HepG2 (cell line): ENCODE measurements around the gene PRDX2. TPM values are rescaled to one million over a fixed set of nuclear protein-coding genes. Genes with fewer than 3 reads are reported as not detected.
A peak's percentile ranks its signal among the peaks of the same experiment; 100 is the strongest.

Experiments used
- ATF4 ChIP-seq, 2 experiments: fragments of 450-650 bp in 1 of 2; sonication (generic) in 1 of 2; formaldehyde crosslinking; IDR thresholded peaks; 2 replicates each; pipeline versions ENCODE4 v1.5.0 to v1.8.0; 2020 to 2022; ENCODE audit warnings: mild to moderate bottlenecking in 1 of 2, missing genetic modification reagents in 1 of 2
- HMGXB4 ChIP-seq, 2 experiments: sonication (generic) in 1 of 2; formaldehyde crosslinking in 1 of 2; IDR thresholded peaks; 2 replicates each; pipeline versions ENCODE4 v1.4.0 to v1.6.1; 2018 to 2020; ENCODE audit warnings: missing genetic modification reagents in 2 of 2, borderline replicate concordance in 1 of 2, low read depth in 1 of 2, mild to moderate bottlenecking in 1 of 2, missing biosample characterization in 1 of 2
- KAT8 ChIP-seq: IDR thresholded peaks from 2 replicates; pipeline ENCODE4 v1.6.1; 2016; ENCODE audit warnings: missing genetic modification reagents, missing compliant biosample characterization
- MED1 ChIP-seq: sonication (generic); formaldehyde crosslinking; IDR thresholded peaks from 2 replicates; pipeline ENCODE4 v1.4.0; 2020; ENCODE audit warnings: missing genetic modification reagents
- SKIL ChIP-seq: sonication (generic); formaldehyde crosslinking; IDR thresholded peaks from 2 replicates; pipeline ENCODE4 v1.8.0; 2022; ENCODE audit warnings: missing genetic modification reagents, mild to moderate bottlenecking, moderate library complexity, borderline replicate concordance
- SP4 ChIP-seq: sonication (generic); formaldehyde crosslinking; IDR thresholded peaks from 2 replicates; pipeline ENCODE4 v1.8.1; 2023; ENCODE audit warnings: mild to moderate bottlenecking, missing genetic modification reagents
- THAP7 ChIP-seq: sonication (generic); formaldehyde crosslinking; IDR thresholded peaks from 2 replicates; pipeline ENCODE4 v1.8.1; 2023; ENCODE audit warnings: mild to moderate bottlenecking, missing genetic modification reagents
- ZBTB21 ChIP-seq: sonication (generic); formaldehyde crosslinking; IDR thresholded peaks from 2 replicates; pipeline ENCODE4 v1.4.0; 2020; ENCODE audit warnings: missing genetic modification reagents
- ZC3H13 ChIP-seq: sonication (generic); formaldehyde crosslinking; IDR thresholded peaks from 2 replicates; pipeline ENCODE4 v1.8.1; 2023; ENCODE audit warnings: mild to moderate bottlenecking, missing genetic modification reagents, moderate library complexity
- ZNF280B ChIP-seq: sonication (generic); formaldehyde crosslinking; IDR thresholded peaks from 2 replicates; pipeline ENCODE4 v1.5.0; 2020; ENCODE audit warnings: missing genetic modification reagents, mild to moderate bottlenecking, borderline replicate concordance
- ZNF281 ChIP-seq: sonication (generic); formaldehyde crosslinking; IDR thresholded peaks from 2 replicates; pipeline ENCODE4 v1.4.0; 2020; ENCODE audit warnings: missing genetic modification reagents, borderline replicate concordance
- ZNF75D ChIP-seq: sonication (generic); formaldehyde crosslinking; IDR thresholded peaks from 2 replicates; pipeline ENCODE4 v1.8.1; 2023; ENCODE audit warnings: missing genetic modification reagents, mild to moderate bottlenecking, borderline replicate concordance
- ZNF800 ChIP-seq: sonication (generic); formaldehyde crosslinking; IDR thresholded peaks from 2 replicates; pipeline ENCODE4 v1.4.0; 2020; ENCODE audit warnings: missing genetic modification reagents
- polyA plus RNA-seq, 8 experiments: library from polyadenylated mRNA; depleted of rRNA in 3 of 8; stranded (reverse) in 7 of 8; unstranded in 1 of 8; fragments of >200 nt; fragmentation: Illumina TruSeq in 4 of 8; extraction: Trizol in 4 of 8; gene quantifications; 2 replicates each; pipeline versions ENCODE4 v1.2.1 to v1.2.3, GENCODE V29; 2011 to 2016; ENCODE audit warnings: low read depth in 4 of 8, missing spikeins in 1 of 8, mixed read lengths in 1 of 8; ENCODE audit not compliant: insufficient read depth in 1 of 8
- total RNA-seq, 5 experiments: library from RNA; depleted of rRNA; stranded (reverse); fragments of >200 nt; fragmentation: Illumina TruSeq; extraction: Trizol; gene quantifications; 2 replicates each; pipeline ENCODE4 v1.2.3, GENCODE V29; 2016; ENCODE audit warnings: low read depth in 1 of 5

The PRDX2 gene
- total and polyA plus RNA-seq, 2 of the 13 experiments (the other 11 are each of a cell fraction or from before 2014, with no cell fraction given): 218 to 381 TPM

GRCh38 chr19:12793290-12794195, 8.1 kb downstream of the PRDX2 start (continued):
- TF ChIP-seq HMGXB4 (CRISPR knock-in tag; IDR thresholded peaks at IDR 0.05; ENCODE audit: borderline replicate concordance in 1 of 2, low read depth in 1 of 2) (peak in 1 of 2 experiments; percentile 55; a peak in 3 of 4 replicates), ZNF800 (CRISPR knock-in tag) (no peak), ATF4 (CRISPR knock-in tag; IDR thresholded peaks at IDR 0.05) (peak in 1 of 2 experiments; percentile 36; a peak in 1 of 4 replicates), MED1 (peak; percentile 76), SKIL (peak; percentile 34; the same call in 1 of the 2 replicates), ZBTB21 (CRISPR knock-in tag) (no peak), ZNF75D (CRISPR knock-in tag) (no peak), ZC3H13 (peak; percentile 99), THAP7 (0 out of 2 replicates have a peak, but pooled peaks have one; percentile 58), KAT8 (CRISPR knock-in tag) (peak; percentile 50; the same call in 1 of the 2 replicates), ZNF281 (CRISPR knock-in tag) (peak; percentile 89), SP4 (CRISPR knock-in tag) (peak; percentile 89), ZNF280B (CRISPR knock-in tag) (peak; percentile 76)
